ENCODE data around the gene NDC80. TPM values are rescaled to one million over a fixed set of nuclear protein-coding genes. Genes with fewer than 3 reads are reported as not detected.

The NDC80 gene
- total RNA-seq, 1 experiment from 2014 or later: 28.5 TPM

DNA sequence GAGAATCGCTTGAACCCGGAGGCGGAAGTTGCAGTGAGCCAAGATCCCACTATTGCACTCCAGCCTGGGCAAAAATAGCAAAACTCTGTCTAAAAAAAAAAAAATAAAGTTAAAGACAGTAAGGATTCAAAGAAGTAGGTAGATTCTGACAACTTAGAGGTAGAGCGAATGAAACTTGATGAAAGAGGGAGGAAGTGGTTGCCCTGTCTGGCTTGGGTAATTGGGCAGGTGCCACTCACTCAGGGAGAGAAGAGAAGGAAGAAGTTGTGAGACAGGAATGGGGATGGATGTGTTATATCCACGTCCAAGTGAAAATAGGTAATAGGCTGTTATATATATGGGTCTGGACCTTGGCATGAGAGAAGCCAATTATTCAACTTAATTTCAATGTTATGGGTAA lies 26.3 kb downstream of the NDC80 start:
- in situ Hi-C loops (cut with HindIII; ENCODE audit: low pct_unique_long_range_greater_than_20kb, low sequenced_read_pairs): no loop called here
- DNase-seq (ENCODE audit: low read depth, low spot score): no peak

DNA sequence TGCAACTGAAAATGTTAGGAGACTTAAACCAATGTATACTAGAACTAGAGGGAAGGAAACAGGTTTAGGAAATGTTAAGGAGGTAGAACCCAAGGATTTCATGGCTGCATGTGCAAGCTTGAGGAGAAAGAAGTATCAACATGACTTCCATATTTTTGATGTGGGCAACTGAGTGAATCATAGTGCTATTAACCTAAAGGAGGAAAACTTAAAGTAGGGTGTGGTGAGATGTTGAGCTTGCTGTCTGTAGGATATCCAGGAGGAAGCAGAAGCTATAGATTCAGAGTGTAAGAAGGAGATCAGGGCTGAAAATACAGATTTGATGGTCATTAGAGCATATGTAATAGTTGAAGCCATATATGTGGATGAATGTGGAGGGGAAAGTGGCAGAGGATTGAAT lies 31.5 kb downstream of the NDC80 start:
- in situ Hi-C loops (cut with HindIII; ENCODE audit: low pct_unique_long_range_greater_than_20kb, low sequenced_read_pairs): no loop called here

DNA sequence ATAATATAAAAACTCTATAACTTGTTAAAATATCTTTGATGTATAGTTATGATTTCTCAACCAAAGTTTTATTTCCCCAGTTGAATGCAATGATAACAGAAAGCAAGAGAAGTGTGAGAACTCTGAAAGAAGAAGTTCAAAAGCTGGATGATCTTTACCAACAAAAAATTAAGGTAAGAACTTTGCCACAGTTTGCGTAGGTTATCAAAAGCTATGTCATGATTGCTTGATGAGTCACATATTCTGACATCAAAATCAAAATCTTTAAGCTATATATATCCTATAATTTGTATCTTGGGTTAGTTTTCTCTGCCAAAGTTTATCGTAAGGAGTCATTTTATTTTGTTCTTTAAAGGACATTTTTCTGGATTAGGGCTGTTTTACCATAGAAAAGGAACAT lies 35.0 kb downstream of the NDC80 start:
- in situ Hi-C loops (cut with HindIII; ENCODE audit: low pct_unique_long_range_greater_than_20kb, low sequenced_read_pairs): no loop called here
- DNase-seq (ENCODE audit: low read depth, low spot score): no peak

More for the DNA sequence above, 31.5 kb downstream of the NDC80 start:
- DNase-seq (ENCODE audit: low read depth, low spot score): no peak

DNA sequence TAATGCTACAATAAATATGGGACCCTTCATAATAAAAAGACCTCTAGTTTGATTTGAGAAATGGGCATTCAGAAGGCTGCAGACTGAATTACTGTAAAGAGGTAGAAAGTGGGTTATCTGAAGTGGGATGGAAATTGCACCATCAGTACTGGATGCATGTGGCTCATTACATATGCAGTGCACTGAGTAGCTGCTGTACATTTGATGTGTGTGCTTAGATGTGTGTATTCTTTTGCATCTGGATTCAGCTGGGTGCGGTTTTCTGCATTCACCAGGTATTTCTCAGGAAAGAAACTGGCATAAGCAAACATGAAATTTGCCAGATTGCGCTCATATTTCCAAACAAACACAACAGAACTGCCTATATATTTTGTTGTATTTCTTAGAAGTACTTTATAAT lies 38.2 kb downstream of the NDC80 start:
- DNase-seq (ENCODE audit: low read depth, low spot score): no peak
- in situ Hi-C loops (cut with HindIII; ENCODE audit: low pct_unique_long_range_greater_than_20kb, low sequenced_read_pairs): no loop called here

DNA sequence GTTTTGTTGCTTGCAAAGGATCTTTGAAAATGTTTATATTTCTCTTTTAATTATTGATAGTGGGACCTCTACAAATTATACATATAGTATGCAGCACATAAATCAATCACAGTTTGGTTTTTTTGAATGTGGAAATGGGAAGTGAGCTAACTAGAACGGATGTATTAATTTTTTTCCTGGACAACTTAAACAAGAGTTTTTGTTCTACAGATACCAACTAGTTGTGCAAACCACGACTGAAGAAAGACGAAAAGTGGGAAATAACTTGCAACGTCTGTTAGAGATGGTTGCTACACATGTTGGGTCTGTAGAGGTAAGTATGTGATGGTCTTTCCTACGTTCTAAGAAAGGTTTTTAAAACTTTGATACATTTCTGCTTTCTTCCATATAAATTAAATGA lies 39.2 kb downstream of the NDC80 start:
- in situ Hi-C loops (cut with HindIII; ENCODE audit: low pct_unique_long_range_greater_than_20kb, low sequenced_read_pairs): no loop called here
- DNase-seq (ENCODE audit: low read depth, low spot score): no peak

DNA sequence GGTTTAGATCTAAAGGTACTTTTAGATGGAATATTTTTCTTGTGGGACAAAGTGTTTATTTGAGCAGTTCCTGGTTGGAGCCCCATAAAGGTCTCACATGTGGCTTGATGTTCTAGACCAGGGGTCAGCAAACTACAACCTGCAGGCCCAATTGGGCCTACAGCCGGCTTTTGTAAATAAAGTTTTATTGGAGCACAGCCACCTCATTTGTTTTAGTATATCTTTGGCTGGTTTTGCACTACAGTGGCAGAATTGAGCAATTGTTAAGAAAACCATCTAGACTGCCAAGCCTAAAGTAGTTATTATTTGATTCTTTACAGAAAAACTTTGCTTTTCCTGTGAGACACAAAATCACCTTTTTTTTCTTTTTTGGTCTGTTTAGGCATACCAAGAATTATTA lies 41.6 kb downstream of the NDC80 start:
- in situ Hi-C loops (cut with HindIII; ENCODE audit: low pct_unique_long_range_greater_than_20kb, low sequenced_read_pairs): no loop called here
- DNase-seq (ENCODE audit: low read depth, low spot score): no peak

DNA sequence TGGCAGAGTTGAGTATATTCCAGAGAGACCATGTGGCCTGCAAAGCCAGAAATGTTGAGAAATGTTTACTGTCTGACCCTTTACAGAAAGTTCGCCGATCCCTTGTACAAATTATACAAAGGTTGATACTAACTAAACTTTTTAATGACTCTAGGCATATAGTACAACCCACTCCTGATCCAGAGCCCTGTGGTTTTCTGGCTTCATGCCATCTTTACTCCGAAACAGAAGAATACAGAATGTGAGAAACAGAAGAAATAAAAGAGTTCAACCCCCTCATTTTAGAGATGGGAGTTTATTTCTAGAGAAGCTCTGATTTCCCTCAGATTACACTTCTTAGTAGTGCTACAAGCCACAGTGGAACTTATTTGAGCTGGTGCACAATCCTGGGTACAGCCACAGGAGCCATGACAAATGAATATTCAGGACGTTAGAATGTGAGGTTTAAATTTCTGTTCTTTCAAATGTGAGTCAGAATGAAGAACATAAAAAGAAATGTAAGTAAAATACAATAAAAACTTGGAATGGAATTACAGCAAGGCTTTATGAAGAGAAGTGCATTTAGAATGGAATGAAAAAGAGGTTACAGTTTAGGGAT lies 46.1 kb downstream of the NDC80 start:
- no peak for DNase-seq (ENCODE audit: low read depth, low spot score)
- in situ Hi-C loops (cut with HindIII; ENCODE audit: low pct_unique_long_range_greater_than_20kb, low sequenced_read_pairs): no loop called here

DNA sequence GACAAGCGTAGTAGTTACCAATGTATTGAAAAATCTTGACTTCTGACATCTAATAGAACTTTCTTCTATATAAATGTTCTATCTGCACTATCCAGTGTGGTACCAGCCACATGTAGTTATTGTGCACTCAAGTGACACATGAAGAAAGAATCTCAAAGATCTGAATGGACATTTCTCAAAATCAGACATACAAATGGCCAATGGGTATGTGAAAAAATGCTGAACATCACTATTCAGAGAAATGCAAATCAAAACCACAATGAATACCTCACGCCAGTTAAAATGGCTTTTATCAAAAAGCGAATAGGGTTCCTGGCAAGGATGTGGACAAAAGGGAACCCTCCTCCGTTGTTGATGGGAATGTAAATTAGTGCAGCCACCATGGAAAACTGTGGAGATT lies 46.7 kb downstream of the NDC80 start:
- DNase-seq (ENCODE audit: low read depth, low spot score): no peak
- in situ Hi-C loops (cut with HindIII; ENCODE audit: low pct_unique_long_range_greater_than_20kb, low sequenced_read_pairs): no loop called here

DNA sequence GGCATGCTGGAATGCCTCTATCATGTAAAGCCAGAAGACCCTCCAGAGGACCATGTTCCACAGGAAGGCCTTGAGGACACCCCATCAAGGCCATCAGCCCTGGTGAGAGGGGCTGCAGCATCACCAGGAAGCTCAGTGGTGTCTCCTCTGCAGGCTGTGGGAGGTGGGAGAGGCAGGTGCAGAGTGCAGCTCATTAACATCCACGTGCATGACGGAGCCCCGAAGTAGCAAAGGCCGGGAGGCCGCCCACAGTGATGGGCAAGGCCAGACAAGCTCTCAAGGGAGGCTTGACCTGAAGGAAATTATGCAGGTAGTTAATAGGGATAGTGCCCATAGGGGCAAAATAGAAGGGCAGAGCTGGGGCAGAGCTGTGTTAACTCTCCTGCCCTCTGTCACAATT lies 53.9 kb downstream of the NDC80 start:
- in situ Hi-C loops (cut with HindIII; ENCODE audit: low pct_unique_long_range_greater_than_20kb, low sequenced_read_pairs): no loop called here
- no peak for DNase-seq (ENCODE audit: low read depth, low spot score)

DNA sequence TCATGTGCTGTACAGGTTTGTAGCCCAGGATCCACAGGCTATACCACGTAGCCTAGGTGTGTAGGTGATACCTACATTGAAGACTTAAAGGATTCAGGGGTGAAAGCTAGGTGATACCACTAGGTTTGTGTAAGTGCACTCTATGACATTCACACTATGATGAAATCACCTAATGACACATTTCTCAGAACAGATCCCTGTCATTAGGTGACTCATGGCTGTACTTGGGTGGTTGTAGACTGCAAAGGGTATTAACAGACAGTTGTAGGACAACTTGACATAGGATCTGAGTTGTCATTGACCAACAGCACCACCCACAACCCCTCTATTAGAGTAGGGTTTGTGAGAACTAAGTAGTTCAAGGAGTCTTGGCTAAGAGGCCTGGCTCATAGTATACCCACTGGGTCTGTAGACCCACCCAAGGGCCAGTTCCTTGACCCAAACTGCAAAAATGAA lies 56.5 kb downstream of the NDC80 start:
- in situ Hi-C loops (cut with HindIII; ENCODE audit: low pct_unique_long_range_greater_than_20kb, low sequenced_read_pairs): no loop called here
- DNase-seq (ENCODE audit: low read depth, low spot score): no peak

DNA sequence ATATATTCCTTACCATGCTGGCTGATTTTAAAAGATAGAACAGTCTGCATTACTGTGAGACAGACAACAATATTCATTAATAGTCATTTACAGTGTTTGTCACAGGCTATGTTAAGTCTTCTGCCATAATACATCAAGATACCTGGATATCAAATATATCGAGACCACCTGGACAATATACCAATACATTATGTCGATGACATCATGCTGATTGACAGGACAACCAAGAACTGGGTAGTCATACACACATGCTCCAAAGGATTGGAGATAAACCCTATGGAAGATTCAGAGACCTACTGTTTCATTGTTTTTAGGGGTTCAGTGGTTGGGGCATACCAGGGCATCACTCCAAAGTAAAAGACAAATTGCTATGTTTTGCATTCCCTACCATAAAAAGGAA lies 57.6 kb downstream of the NDC80 start:
- in situ Hi-C loops (cut with HindIII; ENCODE audit: low pct_unique_long_range_greater_than_20kb, low sequenced_read_pairs): no loop called here
- DNase-seq (ENCODE audit: low read depth, low spot score): no peak

DNA sequence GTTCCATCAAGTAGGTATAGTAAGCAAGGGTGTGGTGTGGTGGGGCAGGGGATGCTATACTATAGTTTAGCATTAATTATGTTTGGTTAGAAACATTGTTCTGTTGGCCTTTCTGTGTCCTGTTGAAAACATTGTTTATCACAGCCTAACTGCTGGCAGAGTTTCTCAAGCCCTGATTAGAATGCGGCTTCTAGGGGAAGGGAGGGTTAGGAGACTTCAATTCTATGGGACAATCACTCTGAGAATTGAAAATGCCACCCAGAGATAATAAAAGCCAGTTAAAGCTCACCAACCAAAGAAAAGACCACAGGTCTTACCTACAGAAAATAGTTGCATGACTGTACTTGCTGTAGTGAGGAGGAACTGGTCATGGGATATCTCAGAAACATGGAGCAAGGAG lies 64.2 kb downstream of the NDC80 start:
- in situ Hi-C loops (cut with HindIII; ENCODE audit: low pct_unique_long_range_greater_than_20kb, low sequenced_read_pairs): no loop called here
- no peak for DNase-seq (ENCODE audit: low read depth, low spot score)

DNA sequence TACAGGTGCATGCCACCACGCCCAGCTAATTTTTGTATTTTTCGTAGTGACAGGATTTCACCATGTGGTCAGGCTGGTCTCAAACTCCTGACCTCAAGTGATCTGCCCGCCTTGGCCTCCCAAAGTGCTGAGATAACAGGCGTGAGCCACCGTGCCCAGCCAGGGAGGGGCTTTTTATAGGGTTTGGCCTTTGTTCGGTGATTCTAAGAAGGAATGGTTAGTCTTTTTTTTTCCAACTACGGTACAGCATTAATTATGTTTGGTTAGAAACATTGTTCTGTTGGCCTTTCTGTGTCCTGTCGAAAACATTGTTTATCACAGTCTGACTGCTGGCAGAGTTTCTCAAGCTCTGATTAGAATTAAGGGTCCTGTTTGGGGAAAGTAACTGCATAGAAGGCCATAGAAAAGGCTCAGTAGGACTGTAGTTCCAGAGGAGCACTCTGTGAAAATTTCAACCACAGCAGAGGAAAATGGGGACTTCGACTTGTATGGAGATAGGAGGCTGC lies 64.8 kb downstream of the NDC80 start:
- in situ Hi-C loops (cut with HindIII; ENCODE audit: low pct_unique_long_range_greater_than_20kb, low sequenced_read_pairs): no loop called here

DNA sequence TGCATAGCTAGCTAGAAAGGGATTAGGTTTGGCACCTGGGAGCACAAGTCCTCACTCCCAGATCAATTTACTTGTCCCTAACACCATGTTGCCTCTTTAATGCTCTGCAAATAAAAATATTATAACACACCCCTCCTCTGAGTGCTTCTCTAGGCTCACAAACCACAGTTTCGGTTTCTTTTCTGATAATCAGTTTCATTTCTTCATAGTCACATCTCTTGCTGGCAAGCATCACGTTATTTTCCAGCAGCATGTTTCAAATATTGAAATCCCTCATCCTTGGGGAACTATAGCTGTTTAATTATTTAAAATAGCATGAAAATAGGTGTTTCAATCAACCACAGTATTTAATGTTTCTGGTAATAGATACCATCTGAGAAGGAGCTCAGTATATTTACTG lies 70.3 kb downstream of the NDC80 start:
- in situ Hi-C loops (cut with HindIII; ENCODE audit: low pct_unique_long_range_greater_than_20kb, low sequenced_read_pairs): no loop called here
- DNase-seq (ENCODE audit: low read depth, low spot score): no peak

More for the DNA sequence above, 64.8 kb downstream of the NDC80 start:
- no peak for DNase-seq (ENCODE audit: low read depth, low spot score)

DNA sequence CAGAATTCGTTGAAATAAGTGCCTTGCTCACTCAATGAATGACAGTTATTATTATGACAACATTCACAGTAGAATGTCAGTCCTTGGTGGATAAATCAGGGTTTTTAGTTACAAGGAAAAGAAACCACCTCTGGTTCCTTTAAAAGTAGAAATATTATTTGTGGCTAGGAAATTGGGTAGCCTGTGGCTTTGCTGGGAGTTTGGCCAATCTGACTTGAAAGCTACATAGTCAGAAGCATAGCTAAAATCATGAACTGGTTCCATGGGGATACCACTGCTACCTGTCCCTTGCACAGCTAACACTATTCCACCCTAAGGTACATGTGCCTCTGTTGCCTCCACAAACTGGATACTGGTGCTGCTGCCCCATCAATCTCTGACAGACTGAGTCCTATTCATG lies 71.4 kb downstream of the NDC80 start:
- in situ Hi-C loops (cut with HindIII; ENCODE audit: low pct_unique_long_range_greater_than_20kb, low sequenced_read_pairs): no loop called here
- no peak for DNase-seq (ENCODE audit: low read depth, low spot score)

DNA sequence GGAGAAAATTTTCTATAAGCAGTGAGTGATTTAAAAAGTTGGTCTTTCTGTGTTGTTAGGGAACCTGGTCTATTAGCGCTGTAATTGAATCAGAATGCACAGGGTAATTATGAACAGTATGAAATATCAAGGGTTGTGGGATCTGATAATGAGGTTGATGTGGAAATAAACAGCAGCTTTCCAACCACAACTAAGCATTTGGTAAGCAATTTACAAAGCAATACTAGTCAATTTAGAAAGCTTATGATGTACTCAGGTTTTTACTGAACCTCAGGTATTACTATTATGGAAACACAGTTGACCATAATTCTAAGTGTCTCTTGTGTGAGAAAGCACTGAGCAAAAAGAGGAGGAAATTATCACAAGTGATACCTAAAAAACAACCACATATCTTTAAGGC lies 73.2 kb downstream of the NDC80 start:
- DNase-seq (ENCODE audit: low read depth, low spot score): no peak
- in situ Hi-C loops (cut with HindIII; ENCODE audit: low pct_unique_long_range_greater_than_20kb, low sequenced_read_pairs): no loop called here

DNA sequence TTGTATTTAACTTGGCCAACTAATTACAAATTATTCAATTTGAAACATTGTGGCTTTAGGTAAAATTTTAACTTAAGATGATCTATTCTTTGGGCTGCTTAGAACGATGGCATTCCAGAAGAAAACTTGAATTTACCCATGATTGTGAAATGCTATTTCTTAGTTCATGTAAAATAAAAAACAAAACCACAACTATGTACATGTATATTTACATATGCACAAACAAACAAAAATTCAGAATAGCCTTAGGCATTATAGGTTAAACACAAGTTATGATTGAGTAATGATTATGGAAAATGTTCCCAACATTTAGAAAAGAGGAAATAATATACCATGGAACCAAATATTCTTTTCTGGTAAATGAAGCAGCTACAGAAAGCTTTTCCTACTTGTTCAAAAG lies 80.6 kb downstream of the NDC80 start:
- in situ Hi-C loops (cut with HindIII; ENCODE audit: low pct_unique_long_range_greater_than_20kb, low sequenced_read_pairs): no loop called here
- DNase-seq (ENCODE audit: low read depth, low spot score): no peak

DNA sequence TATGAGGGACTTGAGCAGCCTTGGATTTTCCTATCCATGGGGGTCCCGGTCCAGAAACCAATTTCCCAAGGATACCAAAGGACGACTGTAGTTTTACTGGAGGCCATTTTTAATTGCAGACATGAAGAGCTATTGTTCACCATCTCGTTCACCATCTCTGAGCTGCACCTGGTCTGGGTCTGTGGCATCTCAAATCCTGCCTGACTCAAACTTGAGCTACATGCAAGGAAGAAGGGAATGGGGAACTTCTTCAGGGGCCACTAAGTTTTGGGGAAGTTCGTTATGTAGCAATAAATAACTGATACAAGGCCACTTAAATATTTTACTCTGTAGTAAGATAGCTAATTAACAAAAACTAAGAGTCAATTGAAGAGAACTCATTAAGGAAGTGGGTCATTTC lies 82.1 kb downstream of the NDC80 start:
- in situ Hi-C loops (cut with HindIII; ENCODE audit: low pct_unique_long_range_greater_than_20kb, low sequenced_read_pairs): no loop called here
- no peak for DNase-seq (ENCODE audit: low read depth, low spot score)

DNA sequence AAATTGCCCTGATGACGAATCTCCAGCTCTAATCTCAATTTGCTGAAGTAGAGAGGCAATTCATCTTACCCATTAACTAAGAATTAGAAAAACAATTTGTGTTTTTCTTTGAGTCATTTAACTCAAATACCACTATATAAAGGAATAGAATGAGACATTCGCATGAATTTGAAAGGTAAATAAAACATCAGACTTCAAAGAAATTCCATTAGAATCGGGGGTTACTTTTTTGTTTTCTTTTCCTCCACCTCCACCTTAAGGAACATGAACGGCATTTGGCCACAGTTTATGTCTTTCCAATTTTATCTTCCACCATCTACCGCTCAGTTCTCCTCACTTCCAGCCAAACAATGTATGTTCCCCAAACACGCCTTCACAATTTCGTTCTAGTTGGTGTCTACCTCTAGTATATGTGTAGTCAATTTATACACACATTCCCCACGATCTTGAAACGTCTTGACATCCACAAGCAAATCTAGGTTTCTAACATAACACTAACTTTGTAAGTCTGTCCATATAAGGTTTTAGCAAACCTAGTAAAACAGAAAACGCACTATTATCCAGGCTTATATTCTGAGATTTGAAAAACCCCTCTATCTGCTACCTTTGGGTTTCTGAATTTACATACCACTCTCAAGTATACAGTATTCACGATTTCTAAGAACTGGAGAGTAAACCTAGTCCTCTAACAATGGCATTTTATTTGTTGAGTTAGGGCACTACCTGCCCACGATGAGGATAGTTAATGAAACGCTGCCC lies 83.0 kb downstream of the NDC80 start:
- in situ Hi-C loops (cut with HindIII; ENCODE audit: low pct_unique_long_range_greater_than_20kb, low sequenced_read_pairs): no loop called here
- DNase-seq (ENCODE audit: low read depth, low spot score): peak; percentile 2

All from SK-MEL-5 (cell line).